Measurements from ENCODE around the gene DLG2. TPM values are rescaled to one million over a fixed set of nuclear protein-coding genes. Genes with fewer than 3 reads are reported as not detected.
A peak's percentile ranks its signal among the peaks of the same experiment; 100 is the strongest.

The DLG2 gene
- total RNA-seq, 1 donor, result 1.3 TPM

GRCh38 chr11:85652786-85653447 is 25.8 kb upstream of the DLG2 start:
- H3K4me3 ChIP-seq (ENCODE audit: low read depth, low read length), result no peak overlapping the region
- no peak for DNase-seq (ENCODE audit: low read depth)
- TF ChIP-seq CTCF (IDR thresholded peaks at IDR 0.05; ENCODE audit: insufficient read depth, low read depth, low read length), result no peak

- DNase-seq (ENCODE audit: low read depth), result no peak
- no peak for TF ChIP-seq CTCF (IDR thresholded peaks at IDR 0.05; ENCODE audit: insufficient read depth, low read depth, low read length)
- no peak overlapping the region for H3K4me3 ChIP-seq (ENCODE audit: low read depth, low read length)
These were observed 24.0 kb upstream of the DLG2 start for GRCh38 chr11:85651118-85651517.

DNA sequence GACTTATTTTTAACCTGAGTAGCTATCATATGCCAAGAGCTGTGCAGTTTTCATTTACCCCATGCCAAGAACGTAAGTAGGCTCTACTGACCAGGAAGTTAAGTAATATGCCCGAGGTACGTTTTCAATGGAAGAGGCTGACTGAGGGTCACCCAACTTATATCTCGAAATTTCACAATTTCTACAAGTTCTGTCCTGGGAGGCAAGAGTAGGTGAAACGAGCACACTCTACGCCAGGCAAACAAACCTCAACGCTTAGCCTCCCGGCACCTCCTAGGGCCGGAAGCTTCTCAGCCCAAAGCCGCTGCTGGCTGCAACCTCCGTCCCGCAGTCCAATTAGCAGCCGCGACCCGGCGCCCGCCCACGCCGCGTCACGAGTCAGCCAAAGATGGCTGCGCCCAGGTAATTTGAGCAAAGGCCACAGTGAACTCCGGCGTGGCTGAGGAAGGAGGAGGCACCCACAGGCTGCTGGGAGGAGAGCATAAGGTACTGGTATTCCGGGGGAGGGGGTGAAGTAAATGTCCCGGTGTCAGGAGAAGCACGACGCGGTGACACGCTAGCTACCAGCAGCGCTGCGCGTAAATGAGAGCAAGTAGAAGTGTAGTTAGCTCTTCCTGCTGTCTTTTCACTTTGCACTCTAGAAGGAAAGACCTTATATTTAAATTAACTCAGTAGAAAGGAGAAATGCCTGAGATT is 20.6 kb upstream of the DLG2 start, which contains the start of gene TMEM126A:
TSS of gene TMEM126A (plus strand) at position 364 of the 696 bp plus-strand sequence. CDS start 2,289 bp downstream, outside the sequence.
- H3K4me3 ChIP-seq (ENCODE audit: low read depth, low read length), result peak within 1 kb of the TSS; percentile 85
- DNase-seq (ENCODE audit: low read depth), result peak; percentile 85
- TF ChIP-seq CTCF (IDR thresholded peaks at IDR 0.05; ENCODE audit: insufficient read depth, low read depth, low read length), result no peak

- no peak for TF ChIP-seq CTCF (IDR thresholded peaks at IDR 0.05; ENCODE audit: insufficient read depth, low read depth, low read length)
- no peak for DNase-seq (ENCODE audit: low read depth)
- H3K4me3 ChIP-seq (ENCODE audit: low read depth, low read length), result peak overlapping the region; percentile 85
These were observed 19.9 kb upstream of the DLG2 start for GRCh38 chr11:85647078-85647477.

- H3K4me3 ChIP-seq (ENCODE audit: low read depth, low read length), result no peak overlapping the region
- DNase-seq (ENCODE audit: low read depth), result peak; percentile 84
- TF ChIP-seq CTCF (IDR thresholded peaks at IDR 0.05; ENCODE audit: insufficient read depth, low read depth, low read length), result no peak
These were observed 16.1 kb upstream of the DLG2 start for GRCh38 chr11:85643191-85643614.

GRCh38 chr11:85634747-85635146 is 7.6 kb upstream of the DLG2 start:
- DNase-seq (ENCODE audit: low read depth), result no peak
- TF ChIP-seq CTCF (IDR thresholded peaks at IDR 0.05; ENCODE audit: insufficient read depth, low read depth, low read length), result no peak

More at GRCh38 chr11:85634747-85635146, 7.6 kb upstream of the DLG2 start:
- H3K4me3 ChIP-seq (ENCODE audit: low read depth, low read length), result no peak overlapping the region
